Kidney (tissue), 14 donors: ENCODE results near the gene GPR68. TPM values are rescaled to one million over a fixed set of nuclear protein-coding genes. Genes with fewer than 3 reads are reported as not detected.

Source experiments
- DNase-seq, 5 donors: peaks; one replicate each; pipeline ENCODE4 v3.0.0-alpha.2; 2013 to 2020
- FAIRE-seq: peaks from 2 replicates; lab custom pipeline; 2012; peaks lifted over from hg19 to GRCh38; lab: Jason Lieb, UNC
- H3K27ac ChIP-seq, 2 donors: one replicate each; pipeline ENCODE4 v1.7.0; 2013; ENCODE audit warnings: low read depth in 2 of 2, low read length in 2 of 2, inconsistent platforms in 1 of 2
- H3K27me3 ChIP-seq: one replicate; pipeline ENCODE4 v1.7.1; 2013; ENCODE audit warnings: low read length, inconsistent platforms; ENCODE audit not compliant: control insufficient read depth, insufficient read depth
- H3K36me3 ChIP-seq, 3 donors: one replicate each; pipeline versions ENCODE4 v1.7.0 to v1.7.1; 2013; ENCODE audit warnings: low read length in 3 of 3, control low read depth in 1 of 3, inconsistent platforms in 1 of 3; ENCODE audit not compliant: insufficient read depth in 3 of 3, control insufficient read depth in 2 of 3
- H3K4me1 ChIP-seq, 3 donors: one replicate each; pipeline versions ENCODE4 v1.7.0 to v1.7.1; 2013; ENCODE audit warnings: low read length in 3 of 3, inconsistent platforms in 1 of 3, low read depth in 1 of 3; ENCODE audit not compliant: control insufficient read depth in 2 of 3, insufficient read depth in 2 of 3
- H3K4me3 ChIP-seq, 3 donors: one replicate each; pipeline versions ENCODE4 v1.7.0 to v1.8.1; 2013; ENCODE audit warnings: low read length in 3 of 3, control low read depth in 1 of 3, inconsistent platforms in 1 of 3
- H3K9ac ChIP-seq, 3 donors: one replicate each; pipeline versions ENCODE4 v1.7.0 to v1.7.1; 2013; ENCODE audit warnings: low read length in 3 of 3, control low read depth in 1 of 3, inconsistent platforms in 1 of 3
- H3K9me3 ChIP-seq, 3 donors: one replicate each; pipeline versions ENCODE4 v1.7.0 to v1.7.1; 2013; ENCODE audit warnings: low read length in 3 of 3, control low read depth in 1 of 3, inconsistent platforms in 1 of 3; ENCODE audit not compliant: control insufficient read depth in 2 of 3, insufficient read depth in 1 of 3
- CTCF ChIP-seq: IDR thresholded peaks from 3 replicates; pipeline ENCODE4 v1.5.1; 2012; ENCODE audit warnings: mild to moderate bottlenecking, moderate library complexity, borderline replicate concordance; ENCODE audit not compliant: insufficient read depth; ENCODE audit errors: extremely low read depth
- intact Hi-C: fragments of 100-400 bp; cut with DNase I; formaldehyde crosslinking; loops from one replicate; pipeline ENCODE4 v1.11.1; 2022
- polyA plus RNA-seq: library from polyadenylated mRNA; stranded (reverse); fragments of 350-450 nt; fragmentation: Illumina TruSeq; extraction: RNeasy Lipid Tissue Mini Kit (QIAGEN cat#74804); gene quantifications from one replicate; pipeline ENCODE4 v1.2.3, GENCODE V29; 2014; ENCODE audit warnings: low read depth, low replicate concordance; ENCODE audit not compliant: insufficient read depth
- total RNA-seq: library from RNA; stranded (reverse); fragmentation: NEBNext Ultra II Directional; extraction: Animal tissue kit (Norgen Biotek cat#: 25700); gene quantifications from one replicate; pipeline ENCODE4 v1.2.1, GENCODE V29; 2021
- donor health status: control.
- donor health status: control.
- donor health status: control.
- donor health status: control.
- donor health status: control.
- donor health status: DM: yes; HTN: yes; CAD: no.
- donor health status: Normal renal cell carcinoma (clear cell type).

GPR68 gene
- total and polyA plus RNA-seq, 2 donors from 2014 or later: 0.82 to 1.7 TPM

DNA sequence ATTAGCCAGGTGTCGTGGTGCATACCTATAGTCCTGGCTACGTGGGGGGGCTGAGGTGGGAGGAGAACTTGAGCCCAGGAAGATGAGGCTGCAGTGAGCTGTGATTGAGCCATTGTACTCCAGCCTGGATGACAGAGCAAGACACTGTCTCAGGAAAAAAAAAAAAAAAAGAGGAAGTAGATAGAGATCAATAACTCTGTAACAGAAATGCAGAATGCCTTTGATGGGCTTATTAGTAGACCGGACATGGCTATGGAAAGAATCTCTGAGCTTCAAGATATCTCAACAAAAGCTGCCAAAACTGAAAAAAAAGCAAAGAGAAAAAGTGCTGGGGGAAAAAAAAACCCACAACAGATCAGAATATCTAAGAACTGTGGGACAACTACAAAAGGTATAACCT is 37.5 kb downstream of the GPR68 start:
- H3K27me3 ChIP-seq: no peaks in the 10 kb centered on the region
- TF ChIP-seq CTCF: no peak
- intact Hi-C loops: no loop called here
- H3K9ac ChIP-seq: no peak overlapping the region
- H3K4me3 ChIP-seq: no peak overlapping the region
- FAIRE-seq: no peak
- H3K27ac ChIP-seq: no peak overlapping the region
- no peaks in the 10 kb centered on the region for H3K4me1 ChIP-seq
- peaks cover 6 to 34% (median 23%) of the 10 kb centered on the region in 3 donors for H3K36me3 ChIP-seq
- peaks cover 0 to 3% (median 2%) of the 10 kb centered on the region in 3 donors for H3K9me3 ChIP-seq
- no peak for DNase-seq

- H3K27ac ChIP-seq: no peak overlapping the region
- no peaks in the 10 kb centered on the region for H3K27me3 ChIP-seq
- H3K9me3 ChIP-seq: peaks cover 0 to 3% (median 0%) of the 10 kb centered on the region in 3 donors
- FAIRE-seq (no peak), DNase-seq (no peak)
- TF ChIP-seq CTCF: no peak
- no peak overlapping the region for H3K9ac ChIP-seq
- H3K4me3 ChIP-seq: no peak overlapping the region
- intact Hi-C loops: no loop called here
- peaks cover 6 to 35% (median 23%) of the 10 kb centered on the region in 3 donors for H3K36me3 ChIP-seq
- H3K4me1 ChIP-seq: no peaks in the 10 kb centered on the region
These were observed 39.0 kb downstream of the GPR68 start for GRCh38 chr14:91205459-91205858.

- FAIRE-seq: no peak
- peaks cover 8 to 35% (median 22%) of the 10 kb centered on the region in 3 donors for H3K36me3 ChIP-seq
- intact Hi-C loops: no loop called here
These were observed 39.8 kb downstream of the GPR68 start for GRCh38 chr14:91204657-91205056.

More at GRCh38 chr14:91204657-91205056, 39.8 kb downstream of the GPR68 start:
- no peaks in the 10 kb centered on the region for H3K9me3 ChIP-seq
- TF ChIP-seq CTCF: no peak
- no peak overlapping the region for H3K4me3 ChIP-seq
- H3K4me1 ChIP-seq: no peaks in the 10 kb centered on the region
- no peak overlapping the region for H3K27ac ChIP-seq
- no peak for DNase-seq
- H3K9ac ChIP-seq: no peak overlapping the region
- no peaks in the 10 kb centered on the region for H3K27me3 ChIP-seq
